Effector memory CD4-positive, alpha-beta T cell (primary cell): Measurements from ENCODE around the gene FLNA.
A peak's percentile ranks its signal among the peaks of the same experiment; 100 is the strongest.
"Not testable (repeated sequence)": the region's sequence is repeated elsewhere in the genome, so short reads cannot be mapped to it uniquely, and the experiment has no call there.

Experiments used
- DNase-seq, 3 donors: peaks; one replicate each; pipeline ENCODE4 v3.0.0-alpha.2; 2020
- H3K27ac ChIP-seq: 2 replicates; pipeline ENCODE4 v1.7.0; 2013; ENCODE audit warnings: mild to moderate bottlenecking, low read length, moderate library complexity; ENCODE audit not compliant: insufficient read depth, poor library complexity, severe bottlenecking
- H3K27me3 ChIP-seq: replicated peaks from 2 replicates; pipeline ENCODE4 v1.7.0; 2013; ENCODE audit warnings: mild to moderate bottlenecking, low read length; ENCODE audit not compliant: insufficient read depth, control insufficient read depth, poor library complexity, severe bottlenecking
- H3K36me3 ChIP-seq: 2 replicates; pipeline ENCODE4 v1.7.0; 2013; ENCODE audit warnings: mild to moderate bottlenecking, low read length, moderate library complexity; ENCODE audit not compliant: control insufficient read depth, insufficient read depth
- H3K4me1 ChIP-seq: 2 replicates; pipeline ENCODE4 v1.7.0; 2013; ENCODE audit warnings: low read length, mild to moderate bottlenecking; ENCODE audit not compliant: control insufficient read depth, insufficient read depth, poor library complexity, severe bottlenecking
- H3K4me3 ChIP-seq: 2 replicates; pipeline ENCODE4 v1.7.0; 2013; ENCODE audit warnings: low read length, low read depth, mild to moderate bottlenecking; ENCODE audit not compliant: insufficient read depth, poor library complexity, severe bottlenecking
- H3K9me3 ChIP-seq: 2 replicates; pipeline ENCODE4 v1.7.0; 2013; ENCODE audit warnings: mild to moderate bottlenecking, low read length, moderate library complexity; ENCODE audit not compliant: control insufficient read depth

FLNA gene

DNA sequence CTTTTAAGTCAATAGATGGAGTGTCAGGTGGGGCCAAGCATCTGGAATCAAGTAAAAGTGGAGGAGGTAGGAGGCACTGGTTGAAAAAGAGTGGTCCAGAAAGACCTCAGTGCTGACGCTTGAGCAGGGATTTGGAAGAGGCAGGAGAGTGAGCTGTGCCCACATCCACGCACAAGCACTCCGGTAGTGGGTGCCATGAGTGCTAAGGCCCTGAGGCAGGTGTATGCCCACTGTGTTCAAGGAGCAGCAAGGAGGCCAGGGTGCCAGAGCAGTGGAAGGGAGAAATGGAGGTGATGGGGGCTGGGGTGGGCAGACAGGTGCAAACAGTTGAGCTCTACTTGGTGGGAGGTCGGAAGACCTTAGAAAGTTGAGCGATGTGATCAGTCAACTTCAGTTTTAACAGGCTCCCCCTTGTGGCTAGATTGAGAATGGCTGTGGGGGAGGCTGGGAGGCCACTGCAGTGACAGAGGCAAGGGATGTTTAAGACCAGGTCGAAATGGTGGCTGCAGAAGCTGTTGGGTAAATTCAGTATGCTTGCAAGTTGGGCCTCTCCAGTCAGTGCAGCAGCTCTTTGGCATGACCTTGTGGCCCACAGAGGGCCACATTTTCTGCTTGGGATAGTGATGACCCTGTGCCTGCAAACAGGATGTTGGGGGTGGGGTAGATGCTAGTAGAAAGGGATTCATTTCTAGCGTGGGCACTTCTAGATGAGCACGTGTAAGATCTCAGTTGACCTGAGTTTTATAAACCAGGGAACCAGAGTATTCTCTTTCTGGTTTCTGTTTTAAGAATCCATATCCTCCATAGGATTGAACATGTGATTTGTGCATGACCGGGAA is 66.1 kb downstream of the FLNA start:
- H3K4me3 ChIP-seq: no peak overlapping the region
- DNase-seq: peak; percentile 60 to 70 (median 61)
- no peaks in the 10 kb centered on the region for H3K27me3 ChIP-seq
- no peaks in the 10 kb centered on the region for H3K36me3 ChIP-seq
- H3K9me3 ChIP-seq: no peaks in the 10 kb centered on the region
- H3K27ac ChIP-seq: no peak overlapping the region
- H3K4me1 ChIP-seq: peaks cover 25% of the 10 kb centered on the region

- H3K27me3 ChIP-seq: no peaks in the 10 kb centered on the region
- no peak overlapping the region for H3K27ac ChIP-seq
- H3K36me3 ChIP-seq: no peaks in the 10 kb centered on the region
- no peak overlapping the region for H3K4me3 ChIP-seq
- DNase-seq: no peak
- H3K4me1 ChIP-seq: peaks cover 21% of the 10 kb centered on the region
- H3K9me3 ChIP-seq: no peaks in the 10 kb centered on the region
Observed at GRCh38 chrX:154307202-154307601, 67.2 kb downstream of the FLNA start.

DNA sequence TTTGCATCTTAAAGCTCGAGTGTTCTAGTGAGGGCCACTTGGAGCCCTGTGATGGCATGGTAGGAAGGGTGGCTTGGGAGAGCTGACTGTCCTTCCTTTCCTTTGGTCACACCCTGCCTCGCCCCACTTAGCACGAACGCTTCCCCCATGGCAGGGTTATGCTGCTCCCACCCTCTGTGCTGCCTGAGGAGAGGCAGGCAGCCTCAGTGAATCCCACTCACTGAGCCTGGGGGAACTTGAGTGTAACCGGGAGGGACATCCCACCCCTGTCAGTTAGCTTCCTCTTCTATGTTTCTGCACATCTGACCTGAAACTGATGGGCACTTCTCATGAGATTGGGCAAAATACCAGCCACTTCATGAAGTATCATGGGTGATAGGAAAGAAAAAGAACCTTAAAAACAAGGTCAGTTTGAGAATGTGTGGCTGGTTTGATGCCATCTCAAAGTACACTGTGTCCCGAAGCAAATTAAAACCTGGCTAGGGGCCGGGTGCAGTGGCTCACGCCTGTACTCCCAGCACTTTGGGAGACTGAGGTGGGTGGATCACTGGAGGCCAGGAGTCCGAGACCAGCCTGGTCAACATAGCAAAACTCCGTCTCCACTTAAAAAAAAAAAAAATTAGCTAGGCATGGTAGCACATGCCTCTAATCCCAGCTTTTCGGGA is 68.8 kb downstream of the FLNA start:
- DNase-seq: no peak
- H3K27me3 ChIP-seq: no peaks in the 10 kb centered on the region
- H3K27ac ChIP-seq: no peak overlapping the region
- no peaks in the 10 kb centered on the region for H3K9me3 ChIP-seq
- H3K4me3 ChIP-seq: no peak overlapping the region
- H3K36me3 ChIP-seq: no peaks in the 10 kb centered on the region
- H3K4me1 ChIP-seq: peaks cover 17% of the 10 kb centered on the region

GRCh38 chrX:154304846-154305245 is 69.6 kb downstream of the FLNA start:
- Histone ChIP-seq H3K9me3 (no peaks in the 10 kb centered on the region), H3K27me3 (no peaks in the 10 kb centered on the region), H3K27ac (no peak overlapping the region), H3K4me1 (peaks cover 17% of the 10 kb centered on the region), H3K4me3 (no peak overlapping the region), H3K36me3 (no peaks in the 10 kb centered on the region)
- DNase-seq: no peak

GRCh38 chrX:154303476-154303875 is 71.0 kb downstream of the FLNA start:
- no peaks in the 10 kb centered on the region for H3K27me3 ChIP-seq
- H3K4me3 ChIP-seq: no peak overlapping the region
- no peak for DNase-seq
- no peaks in the 10 kb centered on the region for H3K9me3 ChIP-seq
- H3K36me3 ChIP-seq: no peaks in the 10 kb centered on the region
- H3K27ac ChIP-seq: no peak overlapping the region
- H3K4me1 ChIP-seq: peaks cover 9% of the 10 kb centered on the region

- H3K4me3 ChIP-seq, H3K9me3 ChIP-seq, H3K27me3 ChIP-seq, DNase-seq, H3K36me3 ChIP-seq, H3K4me1 ChIP-seq, H3K27ac ChIP-seq: not testable (repeated sequence)
Observed at GRCh38 chrX:154302998-154303397, 71.4 kb downstream of the FLNA start.

DNA sequence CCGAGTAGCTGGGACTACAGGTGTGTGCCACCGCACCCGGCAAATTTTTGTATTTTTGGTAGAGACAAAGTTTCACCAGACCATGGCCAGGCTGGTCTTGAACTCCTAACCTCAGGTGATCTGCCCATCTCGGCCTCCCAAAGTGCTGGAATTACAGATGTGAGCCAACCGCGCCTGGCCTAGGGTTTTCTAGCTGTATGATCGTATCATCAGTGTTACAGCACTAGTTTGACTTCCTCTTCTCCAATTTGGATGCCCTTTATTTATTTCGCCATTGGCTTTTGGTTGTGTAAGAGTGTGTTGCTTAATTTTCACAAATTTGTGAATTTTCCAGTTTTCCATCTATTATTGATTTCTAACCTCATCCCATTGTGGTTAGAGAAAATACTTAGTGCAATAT is 73.6 kb downstream of the FLNA start:
- no peak overlapping the region for H3K4me3 ChIP-seq
- DNase-seq: no peak

More for the DNA sequence above, 73.6 kb downstream of the FLNA start:
- no peaks in the 10 kb centered on the region for H3K36me3 ChIP-seq
- H3K27ac ChIP-seq: no peak overlapping the region
- no peaks in the 10 kb centered on the region for H3K4me1 ChIP-seq
- no peaks in the 10 kb centered on the region for H3K9me3 ChIP-seq
- H3K27me3 ChIP-seq: no peaks in the 10 kb centered on the region
